AML-193 (cell line): Measurements from ENCODE around the gene GRM4.

Experiments used
- DNase-seq, 2 experiments: peaks; one replicate each; lab custom pipeline; 2025; lab: John Stamatoyannopoulos, UW

The GRM4 gene

GRCh38 chr6:34082864-34083626 is 62.8 kb downstream of the GRM4 start:
- DNase-seq = no peak

GRCh38 chr6:34082348-34082747 is 63.5 kb downstream of the GRM4 start:
- DNase-seq = no peak

- no peak for DNase-seq
Observed at GRCh38 chr6:34080357-34080756, 65.5 kb downstream of the GRM4 start.

- DNase-seq = no peak
Observed at GRCh38 chr6:34079899-34080298, 66.0 kb downstream of the GRM4 start.

- no peak for DNase-seq
Observed at GRCh38 chr6:34075906-34076305, 70.0 kb downstream of the GRM4 start.

- no peak for DNase-seq
Observed at GRCh38 chr6:34074064-34074742, 71.7 kb downstream of the GRM4 start.

- no peak for DNase-seq
Observed at GRCh38 chr6:34073540-34073939, 72.3 kb downstream of the GRM4 start.

- DNase-seq = no peak
Observed at GRCh38 chr6:34072727-34073126, 73.2 kb downstream of the GRM4 start.

GRCh38 chr6:34071884-34072379 is 74.0 kb downstream of the GRM4 start:
- DNase-seq = no peak

- DNase-seq = no peak
Observed at GRCh38 chr6:34071136-34071883, 74.6 kb downstream of the GRM4 start.

GRCh38 chr6:34070315-34071135 is 75.4 kb downstream of the GRM4 start:
- DNase-seq = no peak

GRCh38 chr6:34068462-34069044 is 77.3 kb downstream of the GRM4 start:
- no peak for DNase-seq

- no peak for DNase-seq
Observed at GRCh38 chr6:34067814-34068213, 78.1 kb downstream of the GRM4 start.

- no peak for DNase-seq
Observed at GRCh38 chr6:34066772-34067770, 78.8 kb downstream of the GRM4 start.

GRCh38 chr6:34066218-34066571 is 79.7 kb downstream of the GRM4 start:
- DNase-seq = no peak

GRCh38 chr6:34065466-34066217 is 80.2 kb downstream of the GRM4 start:
- DNase-seq = no peak

GRCh38 chr6:34064675-34065074 is 81.2 kb downstream of the GRM4 start:
- no peak for DNase-seq

- no peak for DNase-seq
Observed at GRCh38 chr6:34063651-34064050, 82.2 kb downstream of the GRM4 start.

- no peak for DNase-seq
Observed at GRCh38 chr6:34062815-34063214, 83.1 kb downstream of the GRM4 start.

- no peak for DNase-seq
Observed at GRCh38 chr6:34062156-34062555, 83.7 kb downstream of the GRM4 start.
